Measurements from ENCODE around the gene DNAJA1. TPM values are rescaled to one million over a fixed set of nuclear protein-coding genes. Genes with fewer than 3 reads are reported as not detected.

Gene DNAJA1
- total RNA-seq, 2 donors from 2014 or later, result 64.4 to 74.9 TPM

DNA sequence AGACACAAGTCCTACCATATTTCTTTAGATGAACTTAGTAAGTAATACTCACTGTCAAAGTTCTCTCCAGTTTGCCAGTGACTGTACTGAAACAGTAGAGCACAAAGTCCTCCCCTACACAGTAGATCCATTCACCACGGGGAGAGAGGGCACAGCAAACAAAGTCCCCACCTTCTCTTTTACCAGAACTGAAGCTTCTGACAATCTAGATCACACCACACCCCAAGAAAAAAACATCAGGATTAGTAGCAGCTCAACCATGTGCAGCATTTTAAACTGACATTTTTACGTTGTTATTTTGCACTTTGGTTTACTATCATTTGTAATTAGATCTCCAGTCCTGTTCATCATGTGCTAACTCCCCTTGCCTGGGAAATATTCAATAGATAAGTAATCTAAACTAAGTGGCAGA is 23.0 kb downstream of the DNAJA1 start:
- H3K27ac ChIP-seq, result no peak overlapping the region
- no peak for DNase-seq (ENCODE audit: low spot score)
- H3K9me3 ChIP-seq, result no peaks in the 10 kb centered on the region
- TF ChIP-seq, protein P1, sequence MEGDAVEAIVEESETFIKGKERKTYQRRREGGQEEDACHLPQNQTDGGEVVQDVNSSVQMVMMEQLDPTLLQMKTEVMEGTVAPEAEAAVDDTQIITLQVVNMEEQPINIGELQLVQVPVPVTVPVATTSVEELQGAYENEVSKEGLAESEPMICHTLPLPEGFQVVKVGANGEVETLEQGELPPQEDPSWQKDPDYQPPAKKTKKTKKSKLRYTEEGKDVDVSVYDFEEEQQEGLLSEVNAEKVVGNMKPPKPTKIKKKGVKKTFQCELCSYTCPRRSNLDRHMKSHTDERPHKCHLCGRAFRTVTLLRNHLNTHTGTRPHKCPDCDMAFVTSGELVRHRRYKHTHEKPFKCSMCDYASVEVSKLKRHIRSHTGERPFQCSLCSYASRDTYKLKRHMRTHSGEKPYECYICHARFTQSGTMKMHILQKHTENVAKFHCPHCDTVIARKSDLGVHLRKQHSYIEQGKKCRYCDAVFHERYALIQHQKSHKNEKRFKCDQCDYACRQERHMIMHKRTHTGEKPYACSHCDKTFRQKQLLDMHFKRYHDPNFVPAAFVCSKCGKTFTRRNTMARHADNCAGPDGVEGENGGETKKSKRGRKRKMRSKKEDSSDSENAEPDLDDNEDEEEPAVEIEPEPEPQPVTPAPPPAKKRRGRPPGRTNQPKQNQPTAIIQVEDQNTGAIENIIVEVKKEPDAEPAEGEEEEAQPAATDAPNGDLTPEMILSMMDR (IDR thresholded peaks at IDR 0.05), result no peak
- peaks cover 0 to 6% of the 10 kb centered on the region in 2 donors for H3K4me1 ChIP-seq
- peaks cover 38% of the 10 kb centered on the region for H3K36me3 ChIP-seq
- H3K4me3 ChIP-seq, result no peak overlapping the region
- no peaks in the 10 kb centered on the region for H3K27me3 ChIP-seq

DNA sequence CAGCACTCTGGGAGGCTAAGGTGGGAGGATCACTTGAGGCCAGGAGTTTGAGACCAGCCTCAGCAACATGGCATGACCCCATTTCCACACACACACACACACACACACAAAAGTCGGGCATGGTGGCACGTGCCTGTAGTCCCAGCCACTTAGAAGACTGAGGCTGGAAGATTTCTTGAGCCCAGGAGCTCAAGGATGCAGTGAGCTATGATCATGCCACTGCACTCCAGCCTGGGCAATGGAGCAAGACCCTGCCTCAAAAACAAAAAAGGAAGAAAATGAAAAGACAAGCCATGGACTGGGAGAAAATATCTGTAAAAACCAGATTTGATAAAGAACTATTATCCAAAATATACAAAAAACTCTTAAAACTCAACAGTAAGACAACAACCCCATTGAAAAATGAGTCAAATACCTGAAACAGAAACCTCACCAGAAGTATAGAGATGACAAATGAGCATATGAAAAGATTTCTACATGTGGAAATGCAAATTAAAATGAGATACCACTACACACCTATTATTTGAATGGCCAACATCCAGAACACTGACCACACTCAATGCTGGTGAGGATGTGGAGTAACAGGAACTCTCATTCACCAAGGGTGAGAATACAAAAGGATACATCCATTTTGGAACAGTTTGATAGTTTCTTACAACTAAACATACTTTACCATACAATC is 24.7 kb downstream of the DNAJA1 start:
- Histone ChIP-seq H3K9me3 (no peaks in the 10 kb centered on the region), H3K4me1 (no peaks in the 10 kb centered on the region), H3K27ac (no peak overlapping the region), H3K27me3 (no peaks in the 10 kb centered on the region), H3K4me3 (no peak overlapping the region), H3K36me3 (peaks cover 48% of the 10 kb centered on the region)
- DNase-seq (ENCODE audit: low spot score), result no peak
- TF ChIP-seq, protein P1 (IDR thresholded peaks at IDR 0.05), result no peak

DNA sequence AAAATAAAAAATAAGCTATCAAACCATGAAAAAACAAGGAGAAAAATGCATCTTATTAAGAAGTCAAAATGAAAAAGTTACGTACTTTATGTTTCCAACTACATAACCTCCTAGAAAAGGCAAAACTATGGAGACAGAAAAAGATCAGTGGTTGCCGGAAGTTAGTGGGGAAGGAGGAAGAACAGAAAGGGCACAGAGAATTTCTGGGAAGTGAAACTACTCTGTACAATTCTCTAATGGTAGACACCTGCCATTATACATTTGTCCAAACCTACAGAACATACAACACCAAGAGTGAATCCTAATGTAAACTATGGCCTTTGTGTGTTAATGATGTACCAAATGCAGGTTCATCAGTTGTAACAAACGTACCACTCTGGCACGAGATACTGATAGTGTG is 26.1 kb downstream of the DNAJA1 start:
- Histone ChIP-seq H3K36me3 (peaks cover 57% of the 10 kb centered on the region), H3K27me3 (no peaks in the 10 kb centered on the region), H3K9me3 (no peaks in the 10 kb centered on the region), H3K4me1 (no peaks in the 10 kb centered on the region), H3K27ac (no peak overlapping the region), H3K4me3 (no peak overlapping the region)
- DNase-seq (ENCODE audit: low spot score), result no peak
- TF ChIP-seq, protein P1 (IDR thresholded peaks at IDR 0.05), result no peak

DNA sequence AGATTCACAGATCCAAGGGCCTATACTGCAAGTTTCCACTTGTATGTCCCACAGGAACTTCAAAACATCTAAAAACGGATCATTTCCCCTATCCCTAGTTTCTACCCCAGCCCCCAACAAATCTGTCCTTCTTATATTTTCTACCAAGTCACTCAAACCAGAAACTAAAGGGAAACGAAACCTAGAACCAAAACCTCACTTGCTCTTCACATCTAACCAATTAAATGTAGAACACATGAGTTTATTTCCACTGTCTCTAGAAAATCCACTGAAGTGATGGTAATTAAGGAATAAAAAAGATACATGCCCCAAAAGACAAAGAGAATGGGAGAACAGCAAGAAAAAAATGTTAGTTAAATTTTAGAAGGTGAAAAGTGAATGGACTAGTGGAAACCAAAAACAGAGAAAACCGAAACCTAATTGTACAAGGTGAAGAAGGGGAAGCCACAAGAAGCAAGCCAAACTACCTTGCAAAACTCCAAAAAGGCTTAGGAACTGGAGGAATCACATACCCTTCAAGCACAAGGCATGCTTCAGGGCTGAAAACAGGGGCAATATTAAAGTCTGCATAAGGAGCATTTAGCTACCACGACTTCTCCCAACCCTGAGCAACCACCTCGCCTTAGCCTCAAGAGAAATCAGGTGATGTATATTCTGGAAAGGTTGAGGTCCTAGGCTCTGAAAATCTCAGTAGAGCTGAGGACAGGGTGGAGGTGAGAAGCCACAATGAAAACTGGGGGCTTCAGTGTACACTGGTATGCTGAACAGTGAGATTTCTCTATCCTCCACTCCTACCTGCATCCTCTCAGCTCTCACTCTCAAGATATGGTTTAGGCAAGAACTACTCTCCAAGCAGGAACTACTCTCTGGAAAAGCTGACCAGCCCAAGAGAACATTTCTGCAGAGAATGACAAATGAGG is 40.3 kb downstream of the DNAJA1 start:
- Histone ChIP-seq H3K4me1 (no peaks in the 10 kb centered on the region), H3K27ac (no peak overlapping the region), H3K27me3 (no peaks in the 10 kb centered on the region), H3K4me3 (no peak overlapping the region), H3K36me3 (peaks cover 79% of the 10 kb centered on the region), H3K9me3 (no peaks in the 10 kb centered on the region)
- TF ChIP-seq, protein P1 (IDR thresholded peaks at IDR 0.05), result no peak
- DNase-seq (ENCODE audit: low spot score), result no peak

DNA sequence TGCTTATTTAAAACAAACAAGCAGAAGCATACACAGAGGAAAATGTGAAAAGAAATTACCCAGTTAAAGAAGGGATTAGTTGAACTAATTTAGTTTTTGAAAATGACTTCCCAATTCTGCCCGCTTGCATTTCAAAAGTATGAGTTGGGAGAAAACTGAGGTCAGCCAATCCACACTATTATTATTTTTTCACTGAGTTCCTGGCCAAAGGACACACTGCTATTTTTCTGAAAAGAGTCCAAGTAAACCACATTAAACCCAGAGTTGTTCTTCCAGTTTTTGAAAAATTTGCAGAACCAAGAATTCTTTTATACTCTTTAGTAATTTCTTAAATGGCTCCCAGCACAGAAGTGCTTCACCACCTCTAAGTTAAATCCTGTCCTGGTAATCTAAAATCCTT is 43.9 kb downstream of the DNAJA1 start:
- H3K36me3 ChIP-seq, result peaks cover 74% of the 10 kb centered on the region

More for the DNA sequence above, 43.9 kb downstream of the DNAJA1 start:
- TF ChIP-seq, protein P1 (IDR thresholded peaks at IDR 0.05), result no peak
- H3K4me1 ChIP-seq, result no peaks in the 10 kb centered on the region
- DNase-seq (ENCODE audit: low spot score), result no peak
- no peaks in the 10 kb centered on the region for H3K9me3 ChIP-seq
- H3K4me3 ChIP-seq, result no peak overlapping the region
- H3K27ac ChIP-seq, result no peak overlapping the region
- no peaks in the 10 kb centered on the region for H3K27me3 ChIP-seq

All from right atrium auricular region (tissue), 2 donors.